ENCODE measurements around the gene ST3GAL5.

DNA sequence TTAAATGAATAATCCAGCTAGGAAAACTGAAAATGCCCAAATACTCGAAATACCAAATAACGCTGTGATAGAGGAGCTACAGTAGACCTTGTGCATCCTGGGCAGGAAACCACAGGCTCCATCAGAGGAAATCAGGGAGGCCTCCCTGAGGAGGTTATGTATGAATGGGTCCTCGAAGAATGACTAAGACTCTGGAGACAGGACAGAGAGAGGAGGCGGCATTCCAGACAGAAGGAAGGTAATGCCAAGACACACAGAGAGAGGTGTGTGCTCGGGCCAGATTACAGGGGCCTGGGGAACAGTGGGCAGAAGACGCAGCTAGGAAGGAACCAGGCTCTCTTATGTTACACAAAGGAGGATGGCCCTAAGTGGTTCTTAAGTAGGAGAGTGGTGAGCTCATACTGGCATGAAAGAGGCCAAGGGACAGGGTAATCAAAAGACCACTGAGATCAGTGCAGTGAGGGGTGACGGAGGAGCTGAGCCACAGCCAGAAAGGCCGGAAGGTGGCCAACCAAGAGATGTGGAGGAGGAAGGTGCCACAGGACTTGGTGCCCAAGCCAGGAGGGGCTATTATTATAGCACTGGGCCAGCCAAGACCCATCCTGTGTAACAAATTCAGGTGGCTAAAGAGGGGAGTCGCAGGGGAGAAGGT lies 9.9 kb downstream of the ST3GAL5 start:
- TF ChIP-seq POLR2A (IDR thresholded peaks at IDR 0.05; ENCODE audit: low read length) (no peak), GATA1 (IDR thresholded peaks at IDR 0.05; ENCODE audit: low read depth, low read length) (no peak)

Data from erythroblast (primary cell).